Effector memory CD8-positive, alpha-beta T cell (primary cell): Measurements from ENCODE around the gene ATRIP.
A peak's percentile ranks its signal among the peaks of the same experiment; 100 is the strongest.

Experiments
- ATAC-seq: fragments of 150-1000 bp; cut with Tn5 transposase; replicated peaks from 2 replicates; pipeline ENCODE4 v1.10.0; 2021; ENCODE audit warnings: mild to moderate bottlenecking, moderate library complexity
- DNase-seq, 3 experiments: peaks; one replicate each; pipeline ENCODE4 v3.0.0; 2021
- H3K27ac Mint-ChIP-seq, 2 donors: one replicate each; pipeline ENCODE4 v1.8.0; 2022; ENCODE audit warnings: mild to moderate bottlenecking in 2 of 2, mixed read lengths in 2 of 2, moderate library complexity in 2 of 2
- H3K27me3 Mint-ChIP-seq, 2 donors: one replicate each; pipeline ENCODE4 v1.8.0; 2022; ENCODE audit warnings: mixed read lengths in 2 of 2
- H3K36me3 Mint-ChIP-seq: one replicate; pipeline ENCODE4 v1.8.0; 2022; ENCODE audit warnings: mild to moderate bottlenecking, moderate library complexity, mixed read lengths; ENCODE audit not compliant: insufficient read depth
- H3K4me1 Mint-ChIP-seq, 2 donors: one replicate each; pipeline ENCODE4 v1.8.0; 2022; ENCODE audit warnings: low read depth in 2 of 2, mixed read lengths in 2 of 2
- H3K4me3 Mint-ChIP-seq, 2 donors: one replicate each; pipeline ENCODE4 v1.8.0; 2022; ENCODE audit warnings: mild to moderate bottlenecking in 2 of 2, mixed read lengths in 2 of 2, moderate library complexity in 2 of 2
- H3K9me3 Mint-ChIP-seq, 2 donors: one replicate each; pipeline ENCODE4 v1.8.0; 2022; ENCODE audit warnings: mixed read lengths in 2 of 2

The ATRIP gene

DNA sequence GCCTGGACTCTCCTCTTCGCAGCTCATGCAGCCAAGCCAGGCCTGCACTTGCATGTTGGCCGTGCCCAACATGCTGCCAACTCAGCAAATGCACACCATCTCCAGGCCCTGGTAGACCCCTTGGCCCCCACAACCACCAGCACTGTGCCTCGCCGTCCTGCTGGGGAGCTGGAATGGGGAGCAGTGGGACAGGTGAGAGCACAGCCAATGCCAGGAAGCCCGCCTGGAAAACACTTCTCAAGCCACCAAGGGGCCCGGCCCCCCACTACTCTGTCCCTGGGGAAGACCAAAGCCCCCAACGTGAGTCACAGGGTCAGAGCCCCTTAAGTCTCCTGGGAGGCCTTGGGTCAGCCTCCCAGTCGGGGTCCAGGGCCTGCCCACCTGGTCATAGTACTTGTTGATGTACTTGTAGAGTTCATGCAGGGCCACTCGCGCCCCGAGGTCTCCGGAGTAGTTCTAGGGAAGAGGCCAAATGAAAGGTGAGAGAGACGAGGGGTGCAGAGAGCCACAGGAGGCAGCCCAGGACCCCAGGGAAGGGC is 41.1 kb upstream of the ATRIP start:
- H3K4me3 Mint-ChIP-seq, result no peak overlapping the region
- ATAC-seq, result no peak
- DNase-seq, result no peak
- no peaks in the 10 kb centered on the region for H3K36me3 Mint-ChIP-seq
- H3K4me1 Mint-ChIP-seq, result peaks cover 0 to 2% of the 10 kb centered on the region in 2 donors
- H3K27me3 Mint-ChIP-seq, result peaks cover 0 to 4% of the 10 kb centered on the region in 2 donors
- no peak overlapping the region for H3K27ac Mint-ChIP-seq
- no peaks in the 10 kb centered on the region for H3K9me3 Mint-ChIP-seq

GRCh38 chr3:48405971-48406370 is 40.6 kb upstream of the ATRIP start:
- Mint-ChIP-seq H3K36me3 (no peaks in the 10 kb centered on the region), H3K9me3 (no peaks in the 10 kb centered on the region), H3K27me3 (no peaks in the 10 kb centered on the region), H3K4me3 (no peak overlapping the region), H3K4me1 (peaks cover 0 to 1% of the 10 kb centered on the region in 2 donors), H3K27ac (peak overlapping the region in 1 of 2 donors; percentile 44)
- no peak for DNase-seq
- no peak for ATAC-seq

- Mint-ChIP-seq H3K4me1 (no peaks in the 10 kb centered on the region), H3K27me3 (no peaks in the 10 kb centered on the region), H3K4me3 (no peak overlapping the region), H3K36me3 (no peaks in the 10 kb centered on the region), H3K9me3 (no peaks in the 10 kb centered on the region), H3K27ac (peak overlapping the region in 1 of 2 donors; percentile 44)
- ATAC-seq, result no peak
- no peak for DNase-seq
These were observed 39.8 kb upstream of the ATRIP start for GRCh38 chr3:48406443-48407431.

DNA sequence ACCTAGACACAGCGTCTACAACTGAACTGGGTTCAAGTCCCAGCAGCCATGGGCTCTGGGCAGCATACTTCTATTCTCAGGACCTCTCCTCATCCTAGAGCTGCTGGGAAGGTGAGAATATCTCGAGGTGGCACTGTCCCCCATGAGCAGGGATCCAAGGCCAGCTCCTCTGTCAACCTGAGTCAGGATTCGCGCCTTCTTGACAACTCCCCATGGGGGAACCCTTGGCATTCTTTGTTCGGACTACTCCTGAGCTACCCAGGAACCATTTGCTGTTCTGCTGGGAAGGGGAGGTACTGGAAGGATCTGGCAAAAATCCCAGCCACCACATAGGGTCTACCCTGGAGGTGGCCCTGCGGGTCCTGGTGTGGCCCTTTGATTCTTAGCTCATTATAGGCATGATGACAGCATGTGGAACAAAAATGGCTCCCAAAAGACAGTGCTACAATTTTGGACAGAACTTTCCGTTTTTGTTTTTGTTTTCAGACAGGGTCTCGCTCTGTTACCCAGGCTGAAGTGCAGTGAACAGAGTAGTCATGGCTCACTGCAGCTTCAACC is 38.9 kb upstream of the ATRIP start:
- ATAC-seq, result no peak
- H3K27me3 Mint-ChIP-seq, result no peaks in the 10 kb centered on the region

GRCh38 chr3:48408823-48409281 is 37.7 kb upstream of the ATRIP start:
- Mint-ChIP-seq H3K27ac (peak overlapping the region in 1 of 2 donors; percentile 11), H3K27me3 (no peaks in the 10 kb centered on the region)
- no peak for DNase-seq

More for the DNA sequence above, 38.9 kb upstream of the ATRIP start:
- Mint-ChIP-seq H3K27ac (peak overlapping the region in 1 of 2 donors; percentile 6), H3K4me3 (no peak overlapping the region), H3K36me3 (no peaks in the 10 kb centered on the region), H3K9me3 (no peaks in the 10 kb centered on the region), H3K4me1 (no peaks in the 10 kb centered on the region)
- DNase-seq, result no peak

GRCh38 chr3:48409291-48410201 is 37.0 kb upstream of the ATRIP start:
- no peaks in the 10 kb centered on the region for H3K9me3 Mint-ChIP-seq
- no peaks in the 10 kb centered on the region for H3K36me3 Mint-ChIP-seq
- no peak overlapping the region for H3K4me3 Mint-ChIP-seq
- no peaks in the 10 kb centered on the region for H3K4me1 Mint-ChIP-seq
- H3K27ac Mint-ChIP-seq, result no peak overlapping the region
- ATAC-seq (no peak), DNase-seq (no peak)
- H3K27me3 Mint-ChIP-seq, result no peaks in the 10 kb centered on the region

More at GRCh38 chr3:48408823-48409281, 37.7 kb upstream of the ATRIP start:
- Mint-ChIP-seq H3K9me3 (no peaks in the 10 kb centered on the region), H3K4me3 (no peak overlapping the region), H3K36me3 (no peaks in the 10 kb centered on the region), H3K4me1 (no peaks in the 10 kb centered on the region)
- no peak for ATAC-seq

DNA sequence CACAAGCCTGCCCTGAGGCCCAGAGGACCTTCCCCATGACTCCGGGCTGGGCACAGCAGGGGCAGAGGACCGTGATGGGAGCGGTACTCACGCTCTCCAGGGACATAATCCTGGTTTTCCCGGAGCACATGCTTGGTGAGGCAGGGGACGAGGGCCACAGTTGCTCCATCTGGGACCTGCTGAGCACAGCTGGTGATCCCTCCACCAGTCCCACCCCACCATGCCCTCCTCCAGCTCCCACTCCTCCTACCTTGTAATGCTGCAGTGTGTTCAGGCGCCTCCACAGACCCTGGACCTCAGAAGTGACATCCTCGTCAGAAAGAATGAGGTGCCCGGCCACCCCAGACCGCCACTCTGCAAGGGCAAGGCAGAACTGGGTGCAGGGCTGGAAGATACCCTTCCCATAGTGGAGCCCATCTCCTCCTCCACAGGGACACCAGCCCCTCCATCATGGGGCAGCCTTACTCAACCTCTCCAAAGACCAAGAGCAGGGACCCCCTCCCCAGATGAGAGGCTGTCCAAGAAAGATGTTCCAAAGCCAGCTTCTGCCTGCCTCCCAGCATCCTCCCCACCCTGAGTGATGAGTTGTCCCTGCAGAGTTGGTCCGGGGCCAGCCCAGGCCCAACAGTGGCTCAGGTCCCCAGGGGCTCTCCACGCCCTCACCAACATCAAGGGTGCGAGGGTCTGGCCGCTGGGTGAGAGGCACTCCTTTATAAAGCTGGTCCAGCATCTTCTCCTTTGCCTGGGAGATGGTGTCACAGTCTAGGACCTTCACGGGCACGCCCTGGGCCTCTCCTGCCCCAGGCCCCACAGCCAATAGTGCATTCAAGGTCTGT is 36.1 kb upstream of the ATRIP start:
- H3K27me3 Mint-ChIP-seq, result no peaks in the 10 kb centered on the region
- peaks cover 2% of the 10 kb centered on the region for H3K36me3 Mint-ChIP-seq
- no peak for DNase-seq
- H3K4me1 Mint-ChIP-seq, result no peaks in the 10 kb centered on the region
- H3K27ac Mint-ChIP-seq, result no peak overlapping the region
- no peak for ATAC-seq
- no peaks in the 10 kb centered on the region for H3K9me3 Mint-ChIP-seq
- H3K4me3 Mint-ChIP-seq, result no peak overlapping the region

GRCh38 chr3:48411041-48411588 is 35.4 kb upstream of the ATRIP start:
- no peaks in the 10 kb centered on the region for H3K9me3 Mint-ChIP-seq
- no peak overlapping the region for H3K4me3 Mint-ChIP-seq
- DNase-seq (no peak), ATAC-seq (no peak)
- peaks cover 3% of the 10 kb centered on the region for H3K36me3 Mint-ChIP-seq
- H3K27ac Mint-ChIP-seq, result no peak overlapping the region
- H3K27me3 Mint-ChIP-seq, result no peaks in the 10 kb centered on the region
- H3K4me1 Mint-ChIP-seq, result no peaks in the 10 kb centered on the region

GRCh38 chr3:48411606-48412374 is 34.7 kb upstream of the ATRIP start:
- no peak for DNase-seq
- peaks cover 3% of the 10 kb centered on the region for H3K36me3 Mint-ChIP-seq
- no peak overlapping the region for H3K4me3 Mint-ChIP-seq
- no peaks in the 10 kb centered on the region for H3K4me1 Mint-ChIP-seq
- H3K9me3 Mint-ChIP-seq, result no peaks in the 10 kb centered on the region
- no peak overlapping the region for H3K27ac Mint-ChIP-seq
- no peaks in the 10 kb centered on the region for H3K27me3 Mint-ChIP-seq
- ATAC-seq, result no peak

- H3K36me3 Mint-ChIP-seq, result peaks cover 3% of the 10 kb centered on the region
- DNase-seq (no peak), ATAC-seq (no peak)
- no peak overlapping the region for H3K27ac Mint-ChIP-seq
- H3K9me3 Mint-ChIP-seq, result no peaks in the 10 kb centered on the region
- H3K4me1 Mint-ChIP-seq, result no peaks in the 10 kb centered on the region
- H3K27me3 Mint-ChIP-seq, result no peaks in the 10 kb centered on the region
- H3K4me3 Mint-ChIP-seq, result no peak overlapping the region
These were observed 34.0 kb upstream of the ATRIP start for GRCh38 chr3:48412375-48413001.

GRCh38 chr3:48413086-48413485 is 33.5 kb upstream of the ATRIP start:
- DNase-seq, result no peak
- Mint-ChIP-seq H3K4me3 (no peak overlapping the region), H3K4me1 (no peaks in the 10 kb centered on the region), H3K9me3 (no peaks in the 10 kb centered on the region), H3K27ac (no peak overlapping the region), H3K36me3 (peaks cover 3% of the 10 kb centered on the region), H3K27me3 (no peaks in the 10 kb centered on the region)
- no peak for ATAC-seq
